GM21360 (cell line): ENCODE measurements around the gene TNFRSF9.
"Not testable (repeated sequence)": the region's sequence is repeated elsewhere in the genome, so short reads cannot be mapped to it uniquely, and the experiment has no call there.

Source experiments
- ATAC-seq: cut with Tn5 transposase; IDR thresholded peaks from one replicate; pipeline ENCODE4 v1.9.1; 2021; ENCODE audit warnings: mild to moderate bottlenecking, moderate library complexity; ENCODE audit not compliant: unreplicated experiment

TNFRSF9 gene

DNA sequence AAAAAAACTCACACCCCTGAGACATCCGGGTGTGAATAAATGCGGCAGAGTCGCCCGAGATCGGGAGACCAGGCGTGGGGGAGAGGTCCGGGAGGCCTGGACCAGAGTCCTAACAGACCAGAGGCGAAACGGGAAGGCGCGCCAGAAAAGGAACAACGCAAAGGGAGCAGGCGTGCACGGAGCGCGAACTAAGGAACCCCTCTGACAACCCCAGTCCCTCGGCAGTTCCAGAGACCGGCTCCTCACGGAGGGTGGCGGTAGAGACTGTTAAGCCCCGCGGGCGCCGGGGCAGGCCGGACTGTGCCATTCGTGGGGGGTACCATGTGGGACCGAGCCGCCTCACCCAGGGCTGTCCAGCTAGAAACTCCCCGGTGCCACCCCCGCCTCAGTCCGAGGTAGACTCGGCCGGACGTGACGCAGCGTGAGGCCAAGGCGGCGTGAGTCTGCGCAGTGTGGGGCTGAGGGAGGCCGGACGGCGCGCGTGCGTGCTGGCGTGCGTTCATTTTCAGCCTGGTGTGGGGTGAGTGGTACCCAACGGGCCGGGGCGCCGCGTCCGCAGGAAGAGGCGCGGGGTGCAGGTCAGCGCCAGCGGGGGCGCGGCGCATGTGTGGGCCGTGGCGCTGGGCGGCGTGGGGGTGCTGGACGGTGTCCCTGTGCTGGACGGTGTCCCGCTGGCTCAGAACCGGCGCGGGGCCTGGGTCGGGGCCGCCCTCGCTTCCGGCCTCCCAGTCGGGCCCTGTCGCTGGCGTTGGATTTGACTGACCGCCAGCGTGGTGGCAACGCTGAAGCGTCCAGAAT, 20.8 kb upstream of the TNFRSF9 start, which contains the start of gene PARK7:
Gene PARK7, plus strand, starts transcription at position 496 of the 798 bp plus-strand sequence. CDS start 1,075 bp downstream, outside the sequence.
- peak; percentile 97 for ATAC-seq

DNA sequence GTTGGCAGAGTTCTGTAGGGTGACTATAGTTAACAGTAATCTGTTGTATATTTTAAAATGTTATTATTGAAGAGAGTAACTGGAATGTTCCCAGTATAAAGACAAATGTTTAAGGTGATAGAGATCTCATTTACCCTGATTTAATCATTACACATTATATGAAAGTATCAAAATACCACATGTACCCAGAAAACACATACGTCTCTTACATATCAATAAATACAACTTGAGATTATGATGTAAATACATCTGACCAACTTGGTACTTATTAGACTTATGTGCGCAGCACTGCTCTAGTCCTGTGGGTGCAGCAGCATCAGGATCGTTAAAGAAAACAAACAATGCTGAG, 20.2 kb upstream of the TNFRSF9 start:
- ATAC-seq, result no peak

DNA sequence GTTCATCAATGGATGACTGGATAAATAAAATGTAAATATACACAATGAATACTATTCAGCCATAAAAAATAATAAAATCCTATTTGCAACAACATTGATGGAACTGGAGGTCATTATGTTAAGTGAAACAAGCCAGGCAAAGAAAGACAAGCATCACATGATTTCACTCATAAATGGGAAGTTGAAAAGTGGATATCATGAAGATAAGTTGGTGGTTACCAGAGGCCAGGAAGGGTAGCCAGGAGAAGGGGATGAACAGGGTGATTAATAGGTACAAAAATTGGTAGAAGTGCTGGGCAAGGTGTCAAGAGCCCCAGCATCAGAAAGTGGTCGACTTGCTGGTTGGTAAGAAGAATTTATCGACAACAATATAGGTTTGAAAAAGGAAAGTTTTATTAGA, 19.5 kb upstream of the TNFRSF9 start:
- no peak for ATAC-seq

GRCh38 chr1:7956218-7957032, 15.8 kb upstream of the TNFRSF9 start:
- ATAC-seq, result no peak

DNA sequence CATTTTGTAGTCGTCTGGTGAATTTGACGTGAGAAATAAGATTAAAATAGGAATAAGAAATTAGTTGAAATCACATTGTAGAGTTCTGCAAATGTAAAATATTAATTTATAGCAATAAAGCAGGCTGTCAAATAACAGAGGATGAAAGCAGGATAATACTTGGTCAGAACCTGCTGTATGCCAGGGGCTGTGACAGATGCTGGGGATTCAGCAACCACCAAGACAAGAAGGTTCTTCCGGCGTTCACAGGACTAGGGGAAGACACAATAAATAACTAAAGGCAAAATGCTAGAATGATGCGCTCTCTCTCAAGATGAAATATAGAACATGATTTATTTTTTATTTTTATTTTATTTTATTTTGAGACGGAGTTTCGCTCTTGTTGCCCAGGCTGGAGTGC, 14.0 kb upstream of the TNFRSF9 start:
- ATAC-seq, result no peak

DNA sequence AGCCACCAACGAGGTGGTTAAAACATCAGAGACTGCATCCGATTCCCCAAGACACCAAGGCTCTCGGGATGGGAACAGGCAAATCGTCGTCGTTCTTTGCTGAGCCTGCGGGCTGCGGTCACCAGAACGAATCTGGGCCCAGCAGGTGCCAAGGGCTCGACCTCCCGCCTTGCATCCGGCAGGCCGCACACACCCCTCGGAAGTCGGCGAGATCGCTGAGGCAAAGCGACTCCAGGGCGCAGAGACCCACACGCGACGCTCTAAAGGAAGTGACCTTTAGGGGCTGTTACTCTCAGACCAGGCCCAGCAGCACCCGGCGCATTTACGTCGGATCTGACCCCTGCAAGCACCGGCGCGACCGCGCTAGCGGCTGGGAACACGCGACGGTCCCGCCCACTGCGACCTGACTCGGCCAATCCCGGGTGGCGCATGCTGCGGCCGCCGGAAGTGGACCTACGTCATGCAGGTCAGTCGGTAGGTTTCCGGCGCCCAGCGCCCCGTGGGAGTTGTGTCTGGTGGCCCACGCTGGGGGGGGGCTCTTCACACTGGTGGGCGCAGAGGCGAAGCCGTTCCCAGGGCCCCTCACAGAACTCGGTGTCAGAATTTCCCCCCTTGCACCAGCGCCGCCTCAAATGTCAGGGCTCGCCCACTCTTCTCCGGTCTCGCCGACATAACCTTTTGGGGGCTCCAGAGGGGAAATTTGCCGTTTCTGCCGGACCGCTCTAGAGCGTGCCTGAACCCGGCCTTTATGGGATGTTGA, 13.4 kb upstream of the TNFRSF9 start:
- peak; percentile 98 for ATAC-seq

DNA sequence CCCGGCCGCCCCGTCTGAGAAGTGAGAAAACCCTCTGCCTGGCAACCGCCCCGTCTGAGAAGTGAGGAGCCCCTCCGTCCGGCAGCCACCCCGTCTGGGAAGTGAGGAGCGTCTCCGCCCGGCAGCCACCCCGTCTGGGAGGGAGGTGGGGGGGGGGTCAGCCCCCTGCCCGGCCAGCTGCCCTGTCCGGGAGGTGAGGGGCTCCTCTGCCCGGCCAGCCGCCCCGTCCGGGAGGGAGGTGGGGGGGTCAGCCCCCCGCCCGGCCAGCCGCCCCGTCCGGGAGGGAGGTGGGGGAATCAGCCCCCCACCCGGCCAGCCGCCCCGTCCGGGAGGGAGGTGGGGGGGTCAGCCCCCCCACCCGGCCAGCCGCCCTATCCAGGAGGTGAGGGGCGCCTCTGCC, 12.2 kb upstream of the TNFRSF9 start:
- ATAC-seq, result not testable (repeated sequence)

DNA sequence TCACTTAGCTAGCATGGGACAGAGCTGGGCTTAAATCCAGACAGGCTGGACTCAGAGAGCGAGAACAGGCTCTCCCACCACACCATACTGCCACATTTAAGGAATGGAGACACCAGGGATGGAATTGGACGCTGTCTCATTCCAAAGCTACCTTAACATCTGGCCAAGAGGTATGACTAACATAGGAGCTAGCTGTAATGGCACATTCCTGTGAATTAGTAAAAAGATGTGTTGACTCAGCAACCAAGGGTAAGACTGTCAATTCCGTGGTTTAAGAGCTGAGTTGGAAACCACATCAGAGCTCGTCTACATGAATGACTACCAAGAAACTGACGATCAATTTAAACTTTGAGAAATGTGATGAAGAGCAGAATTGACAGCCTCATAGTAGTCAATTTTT, 8.3 kb upstream of the TNFRSF9 start:
- no peak for ATAC-seq

GRCh38 chr1:7943251-7943650, 2.6 kb upstream of the TNFRSF9 start:
- no peak for ATAC-seq

GRCh38 chr1:7942214-7942921, 1.7 kb upstream of the TNFRSF9 start:
- no peak for ATAC-seq

GRCh38 chr1:7941437-7941793, 776 bp upstream of the TNFRSF9 start:
- no peak for ATAC-seq

DNA sequence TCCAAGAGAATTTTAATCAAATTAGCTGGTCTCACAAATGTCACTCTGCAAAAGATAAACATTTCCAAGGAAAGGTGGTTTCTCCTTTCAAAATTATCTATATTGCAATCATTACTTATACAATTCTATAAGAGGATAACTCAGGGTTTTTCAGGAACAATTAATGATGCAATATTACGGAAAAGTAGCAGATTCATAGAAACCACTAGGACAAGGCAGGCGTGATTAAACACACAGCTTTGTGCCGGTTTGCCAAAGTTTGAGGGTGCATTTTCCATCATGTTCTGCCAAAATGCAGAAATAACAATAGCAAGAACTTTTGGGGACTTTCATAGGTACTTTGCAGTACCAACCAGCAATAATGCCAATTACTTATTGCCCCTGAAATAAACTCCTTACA, 605 bp downstream of the TNFRSF9 start:
- ATAC-seq, result no peak

DNA sequence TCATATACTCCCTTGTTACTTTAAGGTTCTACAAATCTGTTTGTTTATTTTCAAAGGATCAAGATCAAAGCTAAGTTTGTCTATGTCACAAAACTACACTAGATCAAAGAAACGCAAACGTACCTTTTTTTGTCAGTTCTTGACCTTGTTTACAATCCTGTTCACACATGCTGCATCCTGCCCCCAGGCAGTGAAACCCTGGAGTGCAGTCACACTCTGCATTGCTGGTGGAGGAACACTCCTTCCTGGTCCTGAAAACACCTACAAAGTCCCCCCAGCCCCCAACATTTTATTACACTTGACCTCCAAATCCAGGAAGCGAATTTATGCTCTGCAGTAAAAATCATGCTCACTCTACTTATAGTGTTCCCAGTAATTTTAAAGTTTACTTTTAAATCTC, 2.6 kb downstream of the TNFRSF9 start:
- ATAC-seq, result no peak

- ATAC-seq, result no peak
These were observed 8.0 kb downstream of the TNFRSF9 start for GRCh38 chr1:7932524-7933138.

DNA sequence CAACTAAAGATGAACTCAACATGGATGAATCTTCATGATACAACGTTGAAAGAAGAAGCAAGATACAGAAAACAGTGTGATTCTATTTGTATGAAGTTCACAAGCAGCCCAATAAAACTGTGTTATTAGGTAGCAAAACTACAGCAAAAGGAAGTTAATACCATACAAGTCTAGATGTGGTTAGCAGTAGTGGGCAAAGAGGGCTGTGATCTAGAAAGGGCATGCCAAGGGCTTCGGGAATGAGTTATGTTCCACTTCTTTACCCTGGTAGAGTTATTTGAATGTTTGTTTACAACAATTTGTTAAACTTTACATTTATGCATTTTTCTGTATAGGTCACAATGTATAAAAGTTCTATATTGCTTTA, 9.2 kb downstream of the TNFRSF9 start:
- ATAC-seq, result no peak

- no peak for ATAC-seq
These were observed 9.8 kb downstream of the TNFRSF9 start for GRCh38 chr1:7930645-7931445.

- no peak for ATAC-seq
These were observed 11.0 kb downstream of the TNFRSF9 start for GRCh38 chr1:7929637-7930036.

- ATAC-seq, result no peak
These were observed 12.4 kb downstream of the TNFRSF9 start for GRCh38 chr1:7928247-7928646.

DNA sequence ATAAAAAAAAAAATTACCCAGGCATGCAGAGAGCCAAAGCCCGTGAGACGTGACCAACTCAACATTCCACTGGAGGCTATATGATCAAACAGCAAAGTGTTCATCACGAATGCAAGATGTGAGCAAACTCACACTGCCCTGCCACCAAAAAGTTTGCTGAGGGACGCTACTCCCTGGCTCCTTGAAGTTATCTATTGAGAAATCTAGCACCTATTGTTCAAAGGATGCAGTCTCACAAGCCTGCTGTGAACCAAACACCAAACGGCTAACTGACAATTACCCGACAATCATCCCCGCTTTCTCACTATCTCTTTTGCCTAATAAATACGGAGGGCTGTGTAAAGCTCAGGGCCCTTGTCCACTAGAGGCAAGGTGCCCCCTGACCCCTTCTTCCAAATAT, 13.6 kb downstream of the TNFRSF9 start:
- ATAC-seq, result not testable (repeated sequence)

DNA sequence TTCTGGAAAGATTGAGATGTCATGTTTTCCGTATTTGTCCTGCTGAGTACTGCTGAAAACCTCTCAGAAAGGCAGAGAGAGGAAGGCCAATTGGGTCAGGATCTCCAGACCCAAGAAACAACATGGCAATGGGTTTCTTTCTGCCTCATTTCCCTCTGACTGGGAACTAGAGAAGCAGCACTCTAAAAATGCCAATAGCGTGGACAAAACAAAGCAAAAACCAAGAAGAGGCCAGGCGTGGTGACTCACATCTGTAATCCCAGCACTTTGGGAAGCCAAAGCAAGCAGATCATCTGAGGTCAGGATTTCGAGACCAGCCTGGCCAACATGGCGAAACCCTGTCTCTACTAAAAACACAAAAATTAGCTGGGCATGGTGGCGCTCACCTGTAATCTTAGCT, 18.3 kb downstream of the TNFRSF9 start:
- ATAC-seq, result no peak
